Measurements from ENCODE around the gene CNTN3.

DNA sequence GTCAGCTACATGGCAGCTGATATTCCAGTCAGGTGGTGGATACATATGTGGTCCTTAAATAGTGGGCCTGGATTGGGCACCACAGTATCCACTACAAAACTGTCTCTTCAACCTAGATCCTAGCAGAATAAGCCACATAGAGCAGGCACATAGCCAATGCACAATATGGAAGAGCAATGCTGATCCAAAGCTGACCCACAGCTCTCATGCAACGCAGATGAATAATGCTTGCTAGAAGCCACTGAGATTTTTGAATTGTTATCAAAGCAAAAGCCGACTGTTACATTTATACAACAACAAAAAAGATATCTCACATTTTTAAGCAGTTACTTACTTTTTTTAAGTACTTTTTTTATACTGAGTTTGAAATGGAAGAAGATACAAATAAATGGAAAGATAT, 11.2 kb downstream of the CNTN3 start:
- TF ChIP-seq, protein P1, sequence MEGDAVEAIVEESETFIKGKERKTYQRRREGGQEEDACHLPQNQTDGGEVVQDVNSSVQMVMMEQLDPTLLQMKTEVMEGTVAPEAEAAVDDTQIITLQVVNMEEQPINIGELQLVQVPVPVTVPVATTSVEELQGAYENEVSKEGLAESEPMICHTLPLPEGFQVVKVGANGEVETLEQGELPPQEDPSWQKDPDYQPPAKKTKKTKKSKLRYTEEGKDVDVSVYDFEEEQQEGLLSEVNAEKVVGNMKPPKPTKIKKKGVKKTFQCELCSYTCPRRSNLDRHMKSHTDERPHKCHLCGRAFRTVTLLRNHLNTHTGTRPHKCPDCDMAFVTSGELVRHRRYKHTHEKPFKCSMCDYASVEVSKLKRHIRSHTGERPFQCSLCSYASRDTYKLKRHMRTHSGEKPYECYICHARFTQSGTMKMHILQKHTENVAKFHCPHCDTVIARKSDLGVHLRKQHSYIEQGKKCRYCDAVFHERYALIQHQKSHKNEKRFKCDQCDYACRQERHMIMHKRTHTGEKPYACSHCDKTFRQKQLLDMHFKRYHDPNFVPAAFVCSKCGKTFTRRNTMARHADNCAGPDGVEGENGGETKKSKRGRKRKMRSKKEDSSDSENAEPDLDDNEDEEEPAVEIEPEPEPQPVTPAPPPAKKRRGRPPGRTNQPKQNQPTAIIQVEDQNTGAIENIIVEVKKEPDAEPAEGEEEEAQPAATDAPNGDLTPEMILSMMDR (IDR thresholded peaks at IDR 0.05): no peak
- TF ChIP-seq POLR2A (IDR thresholded peaks at IDR 0.05) (no peak), POLR2AphosphoS5 (IDR thresholded peaks at IDR 0.05) (no peak)
